HG02884 (cell line): Measurements from ENCODE around the gene PALLD.
A peak's percentile ranks its signal among the peaks of the same experiment; 100 is the strongest.

Experiments used
- ATAC-seq: cut with Tn5 transposase; IDR thresholded peaks from one replicate; pipeline ENCODE4 v1.9.1; 2021; ENCODE audit warnings: mild to moderate bottlenecking, moderate library complexity; ENCODE audit not compliant: unreplicated experiment

The PALLD gene

GRCh38 chr4:168836490-168836889 lies 339.6 kb downstream of the PALLD start:
- ATAC-seq, result no peak

GRCh38 chr4:168837922-168838321 lies 341.1 kb downstream of the PALLD start:
- no peak for ATAC-seq

GRCh38 chr4:168839758-168840391 lies 343.0 kb downstream of the PALLD start:
- no peak for ATAC-seq

- ATAC-seq, result no peak
Measured at GRCh38 chr4:168840392-168840763, 343.5 kb downstream of the PALLD start.

GRCh38 chr4:168841000-168841671 lies 344.3 kb downstream of the PALLD start:
- no peak for ATAC-seq

- ATAC-seq, result no peak
Measured at GRCh38 chr4:168841672-168842019, 344.8 kb downstream of the PALLD start.

- ATAC-seq, result no peak
Measured at GRCh38 chr4:168842186-168842585, 345.3 kb downstream of the PALLD start.

GRCh38 chr4:168843635-168844034 lies 346.8 kb downstream of the PALLD start:
- ATAC-seq, result no peak

- ATAC-seq, result no peak
Measured at GRCh38 chr4:168844353-168845049, 347.6 kb downstream of the PALLD start.

- no peak for ATAC-seq
Measured at GRCh38 chr4:168845897-168846296, 349.0 kb downstream of the PALLD start.

- no peak for ATAC-seq
Measured at GRCh38 chr4:168846414-168846813, 349.6 kb downstream of the PALLD start.

- ATAC-seq, result no peak
Measured at GRCh38 chr4:168847771-168848502, 351.1 kb downstream of the PALLD start.

GRCh38 chr4:168849030-168849675 lies 352.3 kb downstream of the PALLD start:
- ATAC-seq, result no peak

GRCh38 chr4:168849997-168850396 lies 353.1 kb downstream of the PALLD start:
- no peak for ATAC-seq

- ATAC-seq, result no peak
Measured at GRCh38 chr4:168852387-168852786, 355.5 kb downstream of the PALLD start.

- peak; percentile 34 for ATAC-seq
Measured at GRCh38 chr4:168852933-168853713, 356.3 kb downstream of the PALLD start.

- ATAC-seq, result peak; percentile 51
Measured at GRCh38 chr4:168853770-168854169, 356.9 kb downstream of the PALLD start.

GRCh38 chr4:168854350-168854921 lies 357.6 kb downstream of the PALLD start:
- no peak for ATAC-seq

GRCh38 chr4:168856312-168856711 lies 359.5 kb downstream of the PALLD start:
- no peak for ATAC-seq

- ATAC-seq, result no peak
Measured at GRCh38 chr4:168857009-168857408, 360.2 kb downstream of the PALLD start.
